ENCODE data around the gene CDH13.

The CDH13 gene

DNA sequence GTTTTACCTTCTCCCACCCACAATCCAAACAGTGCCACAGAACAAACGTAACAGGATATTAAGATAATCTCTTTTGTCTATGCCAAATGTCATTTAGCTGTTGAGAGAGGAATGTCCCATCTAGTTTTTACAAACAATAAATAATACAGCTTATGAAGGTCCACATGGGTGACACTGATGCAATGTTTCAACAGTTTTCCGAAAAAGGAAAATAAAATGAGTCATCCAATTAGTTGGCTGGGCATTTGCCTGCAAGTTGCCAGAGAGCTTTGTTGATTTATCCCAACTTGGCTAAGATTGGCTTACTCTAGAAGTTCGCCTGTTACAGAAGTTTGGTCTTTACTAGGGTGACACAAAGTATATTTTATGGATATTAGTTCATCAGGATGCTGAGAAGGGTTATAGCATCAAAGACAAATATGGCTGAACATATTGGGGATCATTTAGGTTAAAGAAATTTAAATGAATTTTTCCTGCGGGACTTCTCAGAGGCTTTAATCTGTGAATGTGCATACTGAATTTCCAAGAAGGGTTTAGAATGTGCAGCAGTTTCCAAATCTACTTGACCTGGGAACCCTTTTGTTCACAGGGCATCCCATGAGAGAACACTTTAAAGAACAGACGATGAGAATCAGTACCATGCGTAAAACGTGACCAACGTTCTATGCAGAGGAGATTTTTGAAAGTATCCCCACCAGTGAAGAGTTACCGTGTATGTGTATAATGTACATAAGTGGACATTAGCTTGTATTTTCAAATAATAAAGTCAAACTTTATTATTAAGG, 73.1 kb downstream of the CDH13 start:
- DNase-seq = no peak

GRCh38 chr16:82700541-82701235, 73.9 kb downstream of the CDH13 start:
- peak; percentile 66 for DNase-seq

GRCh38 chr16:82701442-82701955, 74.7 kb downstream of the CDH13 start:
- no peak for DNase-seq

- DNase-seq = no peak
Measured at GRCh38 chr16:82703161-82703560, 76.4 kb downstream of the CDH13 start.

- DNase-seq = no peak
Measured at GRCh38 chr16:82703871-82704768, 77.4 kb downstream of the CDH13 start.

DNA sequence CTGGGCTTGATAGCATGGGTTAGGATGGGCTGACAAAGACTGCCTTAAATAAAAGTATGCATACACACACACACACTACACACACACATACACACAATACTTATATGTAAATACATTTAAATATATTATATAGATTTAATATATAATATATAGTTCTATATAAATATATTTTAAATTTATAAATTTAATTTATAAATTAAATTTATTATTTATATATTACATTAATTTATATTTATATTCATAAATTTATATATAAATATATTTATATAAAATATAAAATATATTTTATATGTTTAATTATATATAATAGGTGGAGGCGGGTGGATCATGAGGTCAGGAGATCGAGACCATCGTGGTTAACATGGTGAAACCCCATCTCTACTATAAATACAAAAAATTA, 83.2 kb downstream of the CDH13 start:
- DNase-seq = no peak

- no peak for DNase-seq
Measured at GRCh38 chr16:82713778-82714177, 87.0 kb downstream of the CDH13 start.

DNA sequence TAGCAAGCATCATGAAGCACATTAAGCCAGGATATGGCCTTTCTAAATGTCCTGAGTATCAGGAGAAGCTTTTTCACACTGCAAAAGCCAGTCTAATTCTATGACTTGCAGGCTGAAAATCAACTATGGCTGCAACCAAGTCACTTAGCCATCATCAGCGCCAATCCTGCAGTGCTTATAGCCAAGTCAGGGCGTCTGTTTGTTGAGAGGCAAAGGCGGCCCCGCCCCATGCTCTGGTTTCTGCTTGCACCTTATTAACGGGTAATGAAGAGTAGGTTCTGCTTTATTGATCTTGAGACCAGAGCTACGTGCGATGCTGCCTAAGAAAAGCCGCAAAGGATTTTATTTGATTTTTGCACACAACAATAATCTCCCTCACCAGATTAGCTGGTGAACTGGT, 88.4 kb downstream of the CDH13 start:
- DNase-seq = no peak

- DNase-seq = no peak
Measured at GRCh38 chr16:82715833-82716232, 89.1 kb downstream of the CDH13 start.

DNA sequence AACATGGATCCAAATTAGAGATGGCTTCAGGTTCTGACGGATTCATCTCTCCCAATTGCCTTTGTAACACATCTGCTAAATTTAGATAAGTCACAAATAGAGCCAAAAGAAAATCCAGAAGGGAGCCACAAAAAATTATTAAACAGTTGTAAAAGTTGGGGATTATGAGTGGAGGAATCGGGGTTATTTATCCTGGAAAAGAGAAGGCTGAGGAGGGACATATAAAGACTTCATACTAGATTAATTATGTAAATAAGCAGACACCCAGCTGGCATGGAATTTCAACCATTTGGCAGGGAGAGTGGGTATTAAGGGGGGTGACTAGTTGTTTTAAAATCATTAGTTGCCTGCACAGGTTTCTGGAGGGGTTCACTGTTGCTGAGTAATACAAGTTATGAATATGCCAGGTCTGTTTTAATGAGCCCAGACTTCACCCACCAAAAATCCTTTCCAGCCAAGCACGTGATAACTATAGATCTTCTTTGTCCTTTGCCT, 89.6 kb downstream of the CDH13 start:
- no peak for DNase-seq

GRCh38 chr16:82720414-82720813, 93.6 kb downstream of the CDH13 start:
- no peak for DNase-seq

DNA sequence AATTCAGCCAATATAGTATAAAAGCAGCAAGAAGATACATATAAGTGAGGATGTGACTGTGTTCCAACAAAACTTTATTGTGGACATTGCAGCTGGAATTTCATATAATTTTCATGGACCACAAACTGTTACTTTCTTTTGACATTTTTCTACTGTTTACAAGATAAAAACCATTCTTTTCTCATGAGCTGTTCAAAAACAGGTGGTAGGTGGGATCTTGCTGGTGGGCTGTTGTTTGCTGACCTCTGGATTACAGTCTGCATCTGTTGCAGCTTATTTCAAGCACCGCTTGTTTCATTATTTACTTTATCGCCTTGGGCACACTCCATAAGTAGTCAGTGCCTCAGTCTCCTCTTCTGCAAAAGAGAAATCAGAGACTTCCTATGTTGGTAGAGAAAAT, 99.5 kb downstream of the CDH13 start:
- DNase-seq = no peak

GRCh38 chr16:82728901-82729300, 102.1 kb downstream of the CDH13 start:
- peak; percentile 40 for DNase-seq

GRCh38 chr16:82730901-82731300, 104.1 kb downstream of the CDH13 start:
- no peak for DNase-seq

GRCh38 chr16:82732461-82732860, 105.7 kb downstream of the CDH13 start:
- DNase-seq = no peak

- DNase-seq = peak; percentile 10
Measured at GRCh38 chr16:82735186-82735585, 108.4 kb downstream of the CDH13 start.

DNA sequence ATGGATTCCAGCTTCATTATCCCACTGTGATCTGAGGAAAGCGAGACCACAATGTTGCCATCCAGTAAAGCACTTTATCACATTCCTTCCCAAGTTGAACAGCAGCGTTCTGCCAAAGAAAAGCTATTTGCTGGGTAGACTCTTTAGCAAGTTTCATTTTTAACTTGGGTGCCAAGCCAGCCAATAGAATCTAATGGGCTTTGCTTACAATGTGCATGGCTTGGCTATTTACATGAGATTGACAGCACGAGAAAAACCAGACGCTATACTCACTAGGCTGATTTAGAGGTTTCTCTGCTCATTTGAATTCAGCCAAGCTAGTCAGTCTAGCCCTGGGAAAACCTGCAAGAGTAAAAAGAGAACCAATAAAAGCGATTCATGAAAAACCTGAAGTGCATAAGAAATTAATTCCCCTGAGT, 108.9 kb downstream of the CDH13 start:
- no peak for DNase-seq

- DNase-seq = no peak
Measured at GRCh38 chr16:82736224-82736623, 109.5 kb downstream of the CDH13 start.

DNA sequence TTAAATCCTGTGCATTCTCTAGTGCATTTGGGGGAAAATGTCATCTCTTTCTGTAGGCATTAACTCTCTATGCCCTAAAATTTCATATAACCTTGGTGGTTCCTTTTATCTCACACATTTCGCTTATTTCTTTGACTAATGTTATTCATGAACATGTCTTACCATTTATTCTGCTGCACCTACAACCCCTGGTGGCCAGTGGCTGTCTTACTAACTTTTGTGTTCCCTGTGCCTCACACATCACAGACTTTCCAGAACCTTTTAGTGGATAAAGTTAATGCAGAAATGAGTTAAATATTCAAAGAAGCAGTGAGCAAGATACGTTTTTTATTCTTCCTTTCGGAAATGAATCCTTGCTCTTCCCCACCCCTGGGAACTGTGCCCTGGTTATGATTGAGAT, 111.9 kb downstream of the CDH13 start:
- DNase-seq = no peak

- no peak for DNase-seq
Measured at GRCh38 chr16:82741073-82741615, 114.4 kb downstream of the CDH13 start.

DNA sequence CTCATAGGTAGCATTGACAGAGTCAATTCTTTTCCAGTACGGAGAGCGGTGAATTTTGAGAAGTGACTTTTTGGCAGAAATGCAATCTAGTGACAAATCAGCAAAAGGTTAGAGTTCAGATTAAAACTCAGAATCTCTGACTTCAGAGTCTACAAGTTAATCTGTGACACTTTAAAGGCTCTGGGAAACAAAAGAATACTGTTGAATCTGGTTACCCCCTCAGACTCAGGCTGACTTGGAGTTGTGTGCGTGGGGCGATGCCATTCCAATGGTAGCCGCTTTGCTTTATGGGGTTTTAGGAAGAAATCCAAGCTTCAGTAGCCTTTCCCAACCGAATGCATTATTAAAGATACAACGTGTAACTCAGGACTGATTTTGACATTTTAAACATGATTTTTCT, 118.2 kb downstream of the CDH13 start:
- no peak for DNase-seq

GRCh38 chr16:82748026-82748425, 121.3 kb downstream of the CDH13 start:
- no peak for DNase-seq

- DNase-seq = no peak
Measured at GRCh38 chr16:82750068-82750467, 123.3 kb downstream of the CDH13 start.

All from activated CD4-positive, alpha-beta T cell treated with anti-CD3 and anti-CD28 coated beads, Interleukin-2, amount 50 U/mL, for 16 hours (primary cell).